Measurements from ENCODE around the gene MUC15. TPM values are rescaled to one million over a fixed set of nuclear protein-coding genes. Genes with fewer than 3 reads are reported as not detected.

Gene MUC15
- total RNA-seq, 2 experiments from 2014 or later = not detected

GRCh38 chr11:26522912-26523610 lies 49.0 kb downstream of the MUC15 start:
- Mint-ChIP-seq H3K9me3 (peaks cover 2% of the 10 kb centered on the region), H3K4me3 (no peak overlapping the region), H3K36me3 (ENCODE audit: low read depth) (no peaks in the 10 kb centered on the region), H3K4me1 (ENCODE audit: low read depth) (no peaks in the 10 kb centered on the region), H3K27ac (no peak overlapping the region), H3K27me3 (no peaks in the 10 kb centered on the region)
- ChIA-PET POLR2A (no interaction called here), CTCF (no interaction called here)
- intact Hi-C loops (cut with micrococcal nuclease) = no loop called here
- DNase-seq = no peak
- ATAC-seq = no peak
- no peak for TF ChIP-seq CTCF (IDR thresholded peaks at IDR 0.05)

DNA sequence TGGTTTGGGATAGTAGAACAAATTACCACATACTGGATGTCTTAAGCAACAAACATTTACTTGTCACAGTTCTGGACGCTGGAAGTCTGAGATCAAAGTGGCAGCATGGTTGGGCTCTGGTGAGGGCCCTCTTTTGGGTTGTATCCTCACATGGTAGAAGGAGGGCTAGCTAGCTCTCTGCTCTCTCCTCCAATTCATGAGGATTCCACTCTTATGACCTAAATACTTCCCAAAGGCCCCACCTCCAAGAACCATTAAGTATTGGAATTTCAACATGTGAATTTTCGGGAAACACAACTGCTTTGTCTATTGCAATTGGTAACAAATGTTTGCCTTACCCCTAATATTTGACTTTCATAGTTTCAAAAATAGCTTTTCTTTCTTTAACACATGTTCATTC lies 52.6 kb downstream of the MUC15 start:
- no peak for ATAC-seq
- ChIA-PET CTCF (no interaction called here), POLR2A (no interaction called here)
- H3K27me3 Mint-ChIP-seq = no peaks in the 10 kb centered on the region
- DNase-seq = no peak
- no peak for TF ChIP-seq CTCF (IDR thresholded peaks at IDR 0.05)
- H3K4me1 Mint-ChIP-seq (ENCODE audit: low read depth) = no peaks in the 10 kb centered on the region
- intact Hi-C loops (cut with micrococcal nuclease) = no loop called here
- no peaks in the 10 kb centered on the region for H3K36me3 Mint-ChIP-seq (ENCODE audit: low read depth)
- H3K27ac Mint-ChIP-seq = no peak overlapping the region
- peaks cover 2% of the 10 kb centered on the region for H3K9me3 Mint-ChIP-seq
- H3K4me3 Mint-ChIP-seq = no peak overlapping the region

GRCh38 chr11:26512196-26512595 lies 59.9 kb downstream of the MUC15 start:
- Mint-ChIP-seq H3K36me3 (ENCODE audit: low read depth) (no peaks in the 10 kb centered on the region), H3K27ac (no peak overlapping the region), H3K4me1 (ENCODE audit: low read depth) (no peaks in the 10 kb centered on the region), H3K27me3 (no peaks in the 10 kb centered on the region), H3K4me3 (no peak overlapping the region), H3K9me3 (peaks cover 6% of the 10 kb centered on the region)
- no peak for DNase-seq
- CTCF ChIA-PET = no interaction called here
- TF ChIP-seq CTCF (IDR thresholded peaks at IDR 0.05) = no peak
- POLR2A ChIA-PET = no interaction called here
- intact Hi-C loops (cut with micrococcal nuclease) = no loop called here
- no peak for ATAC-seq

DNA sequence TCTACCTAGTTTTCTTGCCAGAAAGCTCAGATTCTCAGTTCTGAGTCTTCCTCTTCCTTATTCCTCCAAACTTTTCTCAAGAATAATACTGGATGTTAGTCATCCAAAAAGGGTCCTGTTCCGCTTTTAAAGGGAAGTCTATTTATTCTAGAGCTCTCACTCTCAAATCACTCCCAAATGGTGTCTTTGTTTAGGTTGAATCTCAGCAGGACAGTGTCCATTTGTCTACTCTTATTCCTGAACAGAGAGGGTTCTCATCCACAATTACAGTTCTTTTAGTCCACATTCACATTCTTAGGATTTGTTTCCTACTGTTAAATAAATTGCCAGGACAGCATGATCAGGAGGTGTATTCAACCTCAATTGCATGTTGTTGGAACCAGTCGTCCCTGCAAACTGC lies 61.3 kb downstream of the MUC15 start:
- Mint-ChIP-seq H3K9me3 (peaks cover 6% of the 10 kb centered on the region), H3K4me3 (no peak overlapping the region), H3K27ac (no peak overlapping the region), H3K36me3 (ENCODE audit: low read depth) (no peaks in the 10 kb centered on the region), H3K4me1 (ENCODE audit: low read depth) (no peaks in the 10 kb centered on the region), H3K27me3 (no peaks in the 10 kb centered on the region)
- no peak for ATAC-seq
- intact Hi-C loops (cut with micrococcal nuclease) = no loop called here
- CTCF ChIA-PET = no interaction called here
- DNase-seq = no peak
- POLR2A ChIA-PET = no interaction called here
- TF ChIP-seq CTCF (IDR thresholded peaks at IDR 0.05) = no peak

GRCh38 chr11:26510164-26510563 lies 61.9 kb downstream of the MUC15 start:
- ChIA-PET POLR2A (no interaction called here), CTCF (no interaction called here)

More at GRCh38 chr11:26510164-26510563, 61.9 kb downstream of the MUC15 start:
- Mint-ChIP-seq H3K4me3 (no peak overlapping the region), H3K27ac (no peak overlapping the region), H3K9me3 (peaks cover 6% of the 10 kb centered on the region), H3K36me3 (ENCODE audit: low read depth) (no peaks in the 10 kb centered on the region), H3K27me3 (no peaks in the 10 kb centered on the region), H3K4me1 (ENCODE audit: low read depth) (no peaks in the 10 kb centered on the region)
- no peak for ATAC-seq
- no peak for DNase-seq
- no peak for TF ChIP-seq CTCF (IDR thresholded peaks at IDR 0.05)
- intact Hi-C loops (cut with micrococcal nuclease) = no loop called here

Other genes with a start within 250 kb of the MUC15 start
- not detected for gene ANO3, start 240.1 kb downstream of the MUC15 start, total RNA-seq
- gene SLC5A12, start 149.8 kb upstream of the MUC15 start, total RNA-seq = not detected

Measured in activated CD8-positive, alpha-beta T cell treated with anti-CD3 and anti-CD28 coated beads for 36 hours (primary cell).